ENCODE measurements around the gene ZFYVE19. TPM values are rescaled to one million over a fixed set of nuclear protein-coding genes. Genes with fewer than 3 reads are reported as not detected.

The ZFYVE19 gene
- total and polyA plus RNA-seq, 2 of the 13 experiments (the other 11 are each of a cell fraction or from before 2014, with no cell fraction given): 23.3 to 44.0 TPM

- TF ChIP-seq FOXP4 (CRISPR knock-in tag; IDR thresholded peaks at IDR 0.05) (no peak), ATF5 (CRISPR knock-in tag; IDR thresholded peaks at IDR 0.05; ENCODE audit: low read depth) (no peak), ZHX1 (CRISPR knock-in tag; IDR thresholded peaks at IDR 0.05; ENCODE audit: low read depth) (no peak), CHCHD3 (CRISPR knock-in tag; IDR thresholded peaks at IDR 0.05) (no peak), ZNF597 (CRISPR knock-in tag; IDR thresholded peaks at IDR 0.05) (no peak), CREM (IDR thresholded peaks at IDR 0.05) (no peak), CREM (CRISPR knock-in tag; IDR thresholded peaks at IDR 0.05) (no peak), ZNF713 (CRISPR knock-in tag; IDR thresholded peaks at IDR 0.05) (no peak), TEF (CRISPR knock-in tag; IDR thresholded peaks at IDR 0.05) (no peak)
Measured at GRCh38 chr15:40856746-40857145, 49.9 kb downstream of the ZFYVE19 start (continued).

Data from HepG2 (cell line).